GM12891 (cell line): ENCODE measurements around the gene PDIA5.

Experiments
- DNase-seq: peaks from one replicate; pipeline ENCODE4 v3.0.0; 2011; ENCODE audit warnings: low spot score; ENCODE audit not compliant: insufficient read length
- FAIRE-seq: peaks from 2 replicates; lab custom pipeline; 2011; peaks lifted over from hg19 to GRCh38; lab: Jason Lieb, UNC
- PAX5 ChIP-seq: IDR thresholded peaks from 2 replicates; pipeline ENCODE4 v1.6.1; 2011; ENCODE audit warnings: low read length, moderate library complexity, mild to moderate bottlenecking; ENCODE audit not compliant: insufficient read depth, severe bottlenecking
- POLR2A ChIP-seq: IDR thresholded peaks from 2 replicates; pipeline ENCODE4 v1.6.1; 2011; ENCODE audit warnings: low read depth, low read length, control low read depth
- POLR2AphosphoS5 ChIP-seq: IDR thresholded peaks from 2 replicates; pipeline ENCODE4 v1.6.1; 2011; ENCODE audit warnings: low read depth, low read length, control low read depth
- POU2F2 ChIP-seq: IDR thresholded peaks from 2 replicates; pipeline ENCODE4 v1.6.1; 2011; ENCODE audit warnings: low read depth, mild to moderate bottlenecking, control low read depth, low read length, moderate library complexity
- SPI1 ChIP-seq: IDR thresholded peaks from 2 replicates; pipeline ENCODE4 v1.6.1; 2011; ENCODE audit warnings: low read depth, low read length, control low read depth
- TAF1 ChIP-seq: IDR thresholded peaks from 2 replicates; pipeline ENCODE4 v1.6.1; 2011; ENCODE audit warnings: low read depth, low read length, control low read depth

Gene PDIA5

GRCh38 chr3:123070510-123070909 lies 3.7 kb downstream of the PDIA5 start:
- no peak for TF ChIP-seq PAX5
- no peak for TF ChIP-seq POU2F2
- no peak for TF ChIP-seq TAF1
- TF ChIP-seq POLR2A = no peak
- no peak for TF ChIP-seq POLR2AphosphoS5
- TF ChIP-seq SPI1 = no peak
- FAIRE-seq (no peak), DNase-seq (no peak)

- FAIRE-seq (no peak), DNase-seq (no peak)
- TF ChIP-seq SPI1 (no peak), POU2F2 (no peak), TAF1 (no peak), POLR2AphosphoS5 (no peak), PAX5 (no peak), POLR2A (no peak)
Measured at GRCh38 chr3:123071146-123071545, 4.3 kb downstream of the PDIA5 start.

- DNase-seq (no peak), FAIRE-seq (no peak)
- TF ChIP-seq POLR2A = no peak
- TF ChIP-seq POLR2AphosphoS5 = no peak
- TF ChIP-seq PAX5 = no peak
- no peak for TF ChIP-seq SPI1
- no peak for TF ChIP-seq TAF1
- no peak for TF ChIP-seq POU2F2
Measured at GRCh38 chr3:123071581-123071980, 4.8 kb downstream of the PDIA5 start.

- FAIRE-seq = no peak
- no peak for TF ChIP-seq PAX5
- TF ChIP-seq SPI1 = no peak
- no peak for TF ChIP-seq POU2F2
- no peak for TF ChIP-seq TAF1
- no peak for TF ChIP-seq POLR2A
- no peak for DNase-seq
Measured at GRCh38 chr3:123072152-123072551, 5.3 kb downstream of the PDIA5 start.

- FAIRE-seq (no peak), DNase-seq (no peak)
- TF ChIP-seq POLR2AphosphoS5 (no peak), POU2F2 (no peak), PAX5 (no peak), SPI1 (no peak), POLR2A (no peak), TAF1 (no peak)
Measured at GRCh38 chr3:123072564-123072963, 5.7 kb downstream of the PDIA5 start.

- no peak for DNase-seq
- no peak for TF ChIP-seq POU2F2
- no peak for TF ChIP-seq SPI1
- TF ChIP-seq POLR2AphosphoS5 = no peak
- TF ChIP-seq POLR2A = no peak
- no peak for TF ChIP-seq PAX5
- TF ChIP-seq TAF1 = no peak
- FAIRE-seq = no peak
Measured at GRCh38 chr3:123075359-123075758, 8.5 kb downstream of the PDIA5 start.

GRCh38 chr3:123076112-123076495 lies 9.3 kb downstream of the PDIA5 start:
- DNase-seq (no peak), FAIRE-seq (no peak)

GRCh38 chr3:123076496-123077418 lies 9.9 kb downstream of the PDIA5 start:
- no peak for FAIRE-seq
- TF ChIP-seq SPI1 (no peak), POLR2A (no peak), POLR2AphosphoS5 (no peak), POU2F2 (no peak), TAF1 (no peak), PAX5 (no peak)
- DNase-seq = no peak

More at GRCh38 chr3:123076112-123076495, 9.3 kb downstream of the PDIA5 start:
- TF ChIP-seq POU2F2 (no peak), POLR2AphosphoS5 (no peak), SPI1 (no peak), POLR2A (no peak), PAX5 (no peak), TAF1 (no peak)

- DNase-seq = no peak
- FAIRE-seq = no peak
- TF ChIP-seq TAF1 (no peak), PAX5 (no peak), SPI1 (no peak), POLR2AphosphoS5 (no peak), POLR2A (no peak), POU2F2 (no peak)
Measured at GRCh38 chr3:123078101-123078500, 11.3 kb downstream of the PDIA5 start.

GRCh38 chr3:123080864-123081562 lies 14.2 kb downstream of the PDIA5 start:
- FAIRE-seq (no peak), DNase-seq (no peak)
- TF ChIP-seq POLR2AphosphoS5 (no peak), SPI1 (peak; percentile 26; the same call in 1 of the 2 replicates), PAX5 (no peak)

- no peak for DNase-seq
- FAIRE-seq = no peak
- TF ChIP-seq POLR2A = no peak
- TF ChIP-seq POLR2AphosphoS5 = no peak
- no peak for TF ChIP-seq PAX5
- TF ChIP-seq SPI1 = no peak
- no peak for TF ChIP-seq POU2F2
- no peak for TF ChIP-seq TAF1
Measured at GRCh38 chr3:123081718-123082369, 15.0 kb downstream of the PDIA5 start.
